HepG2 (cell line): ENCODE data around the gene MTM1. TPM values are rescaled to one million over a fixed set of nuclear protein-coding genes. Genes with fewer than 3 reads are reported as not detected.

ENCODE experiments used
- CREM ChIP-seq, 2 experiments: sonication (generic) in 1 of 2; formaldehyde crosslinking in 1 of 2; IDR thresholded peaks; 2 replicates each; pipeline versions ENCODE4 v1.4.0 to v1.6.1; 2016 to 2020; ENCODE audit warnings: antibody characterized with exemption in 1 of 2, mild to moderate bottlenecking in 1 of 2, missing genetic modification reagents in 1 of 2
- ELF1 ChIP-seq: sonication (generic); formaldehyde crosslinking; IDR thresholded peaks from 2 replicates; pipeline ENCODE4 v1.4.0; 2020; ENCODE audit warnings: missing genetic modification reagents
- MYC ChIP-seq: sonication (generic); formaldehyde crosslinking; IDR thresholded peaks from 2 replicates; pipeline ENCODE4 v1.9.0; 2021; ENCODE audit warnings: missing genetic modification reagents, borderline replicate concordance
- ZNF629 ChIP-seq: sonication (generic); formaldehyde crosslinking; conservative IDR thresholded peaks from 2 replicates; pipeline ENCODE4 v1.5.0; 2020; ENCODE audit warnings: missing genetic modification reagents
- polyA plus RNA-seq, 8 experiments: library from polyadenylated mRNA; depleted of rRNA in 3 of 8; stranded (reverse) in 7 of 8; unstranded in 1 of 8; fragments of >200 nt; fragmentation: Illumina TruSeq in 4 of 8; extraction: Trizol in 4 of 8; gene quantifications; 2 replicates each; pipeline versions ENCODE4 v1.2.1 to v1.2.3, GENCODE V29; 2011 to 2016; ENCODE audit warnings: low read depth in 4 of 8, missing spikeins in 1 of 8, mixed read lengths in 1 of 8; ENCODE audit not compliant: insufficient read depth in 1 of 8
- total RNA-seq, 5 experiments: library from RNA; depleted of rRNA; stranded (reverse); fragments of >200 nt; fragmentation: Illumina TruSeq; extraction: Trizol; gene quantifications; 2 replicates each; pipeline ENCODE4 v1.2.3, GENCODE V29; 2016; ENCODE audit warnings: low read depth in 1 of 5
- TF ChIP-seq, protein P1 (sequence below): sonication (generic); formaldehyde crosslinking; IDR thresholded peaks from one replicate; pipeline ENCODE4 v1.5.1; 2020; ENCODE audit warnings: mild to moderate bottlenecking, missing genetic modification reagents; ENCODE audit errors: not compliant biosample characterization
- TF ChIP-seq, protein P2 (sequence below): sonication (generic); formaldehyde crosslinking; IDR thresholded peaks from 2 replicates; pipeline ENCODE4 v1.4.0; 2020; ENCODE audit warnings: missing genetic modification reagents, borderline replicate concordance
- TF ChIP-seq, protein P3 (sequence below): sonication (generic); formaldehyde crosslinking; IDR thresholded peaks from 2 replicates; pipeline ENCODE4 v1.5.0; 2020; ENCODE audit warnings: mild to moderate bottlenecking, missing genetic modification reagents, borderline replicate concordance

MTM1 gene
- total and polyA plus RNA-seq, 2 of the 13 experiments (the other 11 are each of a cell fraction or from before 2014, with no cell fraction given): 12.0 to 15.2 TPM

DNA sequence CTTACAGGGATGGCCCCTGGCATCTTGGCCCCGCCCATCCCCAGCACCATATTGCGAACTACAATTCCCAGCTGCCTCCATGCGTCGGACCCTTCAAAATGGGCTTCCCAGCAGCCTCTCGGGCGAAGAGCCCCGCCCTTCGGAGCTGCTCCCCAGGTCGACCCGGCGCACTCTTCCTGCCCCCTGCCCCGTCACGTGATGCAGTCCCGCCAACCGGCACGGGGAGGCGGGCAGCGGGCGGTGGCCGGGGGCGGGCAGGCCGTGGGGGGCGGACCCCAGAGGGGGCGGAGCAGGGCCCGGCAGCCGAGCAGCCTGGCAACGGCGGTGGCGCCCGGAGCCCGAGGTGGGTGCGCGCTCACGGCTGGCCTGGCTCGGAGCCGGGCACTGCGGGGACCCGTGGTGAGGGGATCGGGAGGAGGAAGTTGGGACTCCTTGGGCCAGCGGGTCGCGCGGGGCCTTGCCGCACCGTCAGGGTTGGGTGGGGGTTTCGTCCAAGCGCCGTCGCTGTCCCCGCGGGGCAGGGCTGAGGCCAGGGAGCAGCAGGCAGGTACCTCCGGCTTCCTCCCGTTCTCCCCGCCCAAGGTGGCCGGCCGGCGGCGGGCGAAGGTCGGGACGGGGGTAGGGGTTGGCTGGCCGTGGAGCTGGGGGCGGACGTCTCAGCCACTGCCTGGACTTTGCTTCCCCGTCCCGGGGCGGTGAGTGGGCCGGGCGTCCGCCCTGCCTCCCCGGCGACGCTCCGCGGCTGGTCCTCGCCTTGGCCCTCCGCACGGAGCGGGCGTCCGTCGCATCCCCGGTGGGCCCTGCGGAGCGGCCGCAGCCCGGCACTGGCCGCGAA lies at the start of gene MTM1 (continued):
- TF ChIP-seq, protein P1, sequence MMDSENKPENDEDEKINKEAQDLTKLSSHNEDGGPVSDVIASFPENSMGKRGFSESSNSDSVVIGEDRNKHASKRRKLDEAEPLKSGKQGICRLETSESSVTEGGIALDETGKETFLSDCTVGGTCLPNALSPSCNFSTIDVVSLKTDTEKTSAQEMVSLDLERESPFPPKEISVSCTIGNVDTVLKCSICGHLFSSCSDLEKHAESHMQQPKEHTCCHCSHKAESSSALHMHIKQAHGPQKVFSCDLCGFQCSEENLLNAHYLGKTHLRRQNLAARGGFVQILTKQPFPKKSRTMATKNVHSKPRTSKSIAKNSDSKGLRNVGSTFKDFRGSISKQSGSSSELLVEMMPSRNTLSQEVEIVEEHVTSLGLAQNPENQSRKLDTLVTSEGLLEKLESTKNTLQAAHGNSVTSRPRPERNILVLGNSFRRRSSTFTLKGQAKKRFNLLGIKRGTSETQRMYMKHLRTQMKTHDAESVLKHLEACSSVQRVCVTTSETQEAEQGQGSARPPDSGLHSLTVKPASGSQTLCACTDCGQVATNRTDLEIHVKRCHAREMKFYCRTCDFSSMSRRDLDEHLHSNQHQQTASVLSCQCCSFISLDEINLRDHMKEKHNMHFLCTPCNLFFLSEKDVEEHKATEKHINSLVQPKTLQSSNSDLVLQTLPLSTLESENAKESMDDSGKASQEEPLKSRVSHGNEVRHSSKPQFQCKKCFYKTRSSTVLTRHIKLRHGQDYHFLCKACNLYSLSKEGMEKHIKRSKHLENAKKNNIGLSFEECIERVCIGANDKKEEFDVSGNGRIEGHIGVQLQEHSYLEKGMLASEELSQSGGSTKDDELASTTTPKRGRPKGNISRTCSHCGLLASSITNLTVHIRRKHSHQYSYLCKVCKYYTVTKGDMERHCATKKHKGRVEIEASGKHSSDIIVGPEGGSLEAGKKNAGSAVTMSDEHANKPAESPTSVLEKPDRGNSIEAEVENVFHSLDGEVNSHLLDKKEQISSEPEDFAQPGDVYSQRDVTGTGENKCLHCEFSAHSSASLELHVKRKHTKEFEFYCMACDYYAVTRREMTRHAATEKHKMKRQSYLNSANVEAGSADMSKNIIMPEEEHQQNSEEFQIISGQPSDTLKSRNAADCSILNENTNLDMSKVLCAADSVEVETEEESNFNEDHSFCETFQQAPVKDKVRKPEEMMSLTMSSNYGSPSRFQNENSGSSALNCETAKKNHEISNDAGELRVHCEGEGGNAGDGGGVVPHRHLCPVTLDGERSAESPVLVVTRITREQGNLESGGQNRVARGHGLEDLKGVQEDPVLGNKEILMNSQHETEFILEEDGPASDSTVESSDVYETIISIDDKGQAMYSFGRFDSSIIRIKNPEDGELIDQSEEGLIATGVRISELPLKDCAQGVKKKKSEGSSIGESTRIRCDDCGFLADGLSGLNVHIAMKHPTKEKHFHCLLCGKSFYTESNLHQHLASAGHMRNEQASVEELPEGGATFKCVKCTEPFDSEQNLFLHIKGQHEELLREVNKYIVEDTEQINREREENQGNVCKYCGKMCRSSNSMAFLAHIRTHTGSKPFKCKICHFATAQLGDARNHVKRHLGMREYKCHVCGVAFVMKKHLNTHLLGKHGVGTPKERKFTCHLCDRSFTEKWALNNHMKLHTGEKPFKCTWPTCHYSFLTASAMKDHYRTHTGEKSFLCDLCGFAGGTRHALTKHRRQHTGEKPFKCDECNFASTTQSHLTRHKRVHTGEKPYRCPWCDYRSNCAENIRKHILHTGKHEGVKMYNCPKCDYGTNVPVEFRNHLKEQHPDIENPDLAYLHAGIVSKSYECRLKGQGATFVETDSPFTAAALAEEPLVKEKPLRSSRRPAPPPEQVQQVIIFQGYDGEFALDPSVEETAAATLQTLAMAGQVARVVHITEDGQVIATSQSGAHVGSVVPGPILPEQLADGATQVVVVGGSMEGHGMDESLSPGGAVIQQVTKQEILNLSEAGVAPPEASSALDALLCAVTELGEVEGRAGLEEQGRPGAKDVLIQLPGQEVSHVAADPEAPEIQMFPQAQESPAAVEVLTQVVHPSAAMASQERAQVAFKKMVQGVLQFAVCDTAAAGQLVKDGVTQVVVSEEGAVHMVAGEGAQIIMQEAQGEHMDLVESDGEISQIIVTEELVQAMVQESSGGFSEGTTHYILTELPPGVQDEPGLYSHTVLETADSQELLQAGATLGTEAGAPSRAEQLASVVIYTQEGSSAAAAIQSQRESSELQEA (CRISPR knock-in tag): no peak
- TF ChIP-seq, protein P2, sequence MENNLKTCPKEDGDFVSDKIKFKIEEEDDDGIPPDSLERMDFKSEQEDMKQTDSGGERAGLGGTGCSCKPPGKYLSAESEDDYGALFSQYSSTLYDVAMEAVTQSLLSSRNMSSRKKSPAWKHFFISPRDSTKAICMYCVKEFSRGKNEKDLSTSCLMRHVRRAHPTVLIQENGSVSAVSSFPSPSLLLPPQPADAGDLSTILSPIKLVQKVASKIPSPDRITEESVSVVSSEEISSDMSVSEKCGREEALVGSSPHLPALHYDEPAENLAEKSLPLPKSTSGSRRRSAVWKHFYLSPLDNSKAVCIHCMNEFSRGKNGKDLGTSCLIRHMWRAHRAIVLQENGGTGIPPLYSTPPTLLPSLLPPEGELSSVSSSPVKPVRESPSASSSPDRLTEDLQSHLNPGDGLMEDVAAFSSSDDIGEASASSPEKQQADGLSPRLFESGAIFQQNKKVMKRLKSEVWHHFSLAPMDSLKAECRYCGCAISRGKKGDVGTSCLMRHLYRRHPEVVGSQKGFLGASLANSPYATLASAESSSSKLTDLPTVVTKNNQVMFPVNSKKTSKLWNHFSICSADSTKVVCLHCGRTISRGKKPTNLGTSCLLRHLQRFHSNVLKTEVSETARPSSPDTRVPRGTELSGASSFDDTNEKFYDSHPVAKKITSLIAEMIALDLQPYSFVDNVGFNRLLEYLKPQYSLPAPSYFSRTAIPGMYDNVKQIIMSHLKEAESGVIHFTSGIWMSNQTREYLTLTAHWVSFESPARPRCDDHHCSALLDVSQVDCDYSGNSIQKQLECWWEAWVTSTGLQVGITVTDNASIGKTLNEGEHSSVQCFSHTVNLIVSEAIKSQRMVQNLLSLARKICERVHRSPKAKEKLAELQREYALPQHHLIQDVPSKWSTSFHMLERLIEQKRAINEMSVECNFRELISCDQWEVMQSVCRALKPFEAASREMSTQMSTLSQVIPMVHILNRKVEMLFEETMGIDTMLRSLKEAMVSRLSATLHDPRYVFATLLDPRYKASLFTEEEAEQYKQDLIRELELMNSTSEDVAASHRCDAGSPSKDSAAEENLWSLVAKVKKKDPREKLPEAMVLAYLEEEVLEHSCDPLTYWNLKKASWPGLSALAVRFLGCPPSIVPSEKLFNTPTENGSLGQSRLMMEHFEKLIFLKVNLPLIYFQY: no peak
- TF ChIP-seq CREM (IDR thresholded peaks at IDR 0.05): peak; percentile 82
- no peak for TF ChIP-seq CREM (CRISPR knock-in tag; IDR thresholded peaks at IDR 0.05)
- TF ChIP-seq MYC (CRISPR knock-in tag): 0 out of 2 replicates have a peak, but pooled peaks have one; percentile 17
- TF ChIP-seq ZNF629 (CRISPR knock-in tag): no peak
- TF ChIP-seq ELF1 (CRISPR knock-in tag): peak; percentile 79
- TF ChIP-seq, protein P3, sequence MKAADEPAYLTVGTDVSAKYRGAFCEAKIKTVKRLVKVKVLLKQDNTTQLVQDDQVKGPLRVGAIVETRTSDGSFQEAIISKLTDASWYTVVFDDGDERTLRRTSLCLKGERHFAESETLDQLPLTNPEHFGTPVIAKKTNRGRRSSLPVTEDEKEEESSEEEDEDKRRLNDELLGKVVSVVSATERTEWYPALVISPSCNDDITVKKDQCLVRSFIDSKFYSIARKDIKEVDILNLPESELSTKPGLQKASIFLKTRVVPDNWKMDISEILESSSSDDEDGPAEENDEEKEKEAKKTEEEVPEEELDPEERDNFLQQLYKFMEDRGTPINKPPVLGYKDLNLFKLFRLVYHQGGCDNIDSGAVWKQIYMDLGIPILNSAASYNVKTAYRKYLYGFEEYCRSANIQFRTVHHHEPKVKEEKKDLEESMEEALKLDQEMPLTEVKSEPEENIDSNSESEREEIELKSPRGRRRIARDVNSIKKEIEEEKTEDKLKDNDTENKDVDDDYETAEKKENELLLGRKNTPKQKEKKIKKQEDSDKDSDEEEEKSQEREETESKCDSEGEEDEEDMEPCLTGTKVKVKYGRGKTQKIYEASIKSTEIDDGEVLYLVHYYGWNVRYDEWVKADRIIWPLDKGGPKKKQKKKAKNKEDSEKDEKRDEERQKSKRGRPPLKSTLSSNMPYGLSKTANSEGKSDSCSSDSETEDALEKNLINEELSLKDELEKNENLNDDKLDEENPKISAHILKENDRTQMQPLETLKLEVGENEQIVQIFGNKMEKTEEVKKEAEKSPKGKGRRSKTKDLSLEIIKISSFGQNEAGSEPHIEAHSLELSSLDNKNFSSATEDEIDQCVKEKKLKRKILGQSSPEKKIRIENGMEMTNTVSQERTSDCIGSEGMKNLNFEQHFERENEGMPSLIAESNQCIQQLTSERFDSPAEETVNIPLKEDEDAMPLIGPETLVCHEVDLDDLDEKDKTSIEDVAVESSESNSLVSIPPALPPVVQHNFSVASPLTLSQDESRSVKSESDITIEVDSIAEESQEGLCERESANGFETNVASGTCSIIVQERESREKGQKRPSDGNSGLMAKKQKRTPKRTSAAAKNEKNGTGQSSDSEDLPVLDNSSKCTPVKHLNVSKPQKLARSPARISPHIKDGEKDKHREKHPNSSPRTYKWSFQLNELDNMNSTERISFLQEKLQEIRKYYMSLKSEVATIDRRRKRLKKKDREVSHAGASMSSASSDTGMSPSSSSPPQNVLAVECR (CRISPR knock-in tag): peak; percentile 69; the same call in 1 of the 2 replicates
